Ammon's horn (tissue), 1 donor: ENCODE data around the gene MACC1.
A peak's percentile ranks its signal among the peaks of the same experiment; 100 is the strongest.
"Not testable (repeated sequence)": the region's sequence is repeated elsewhere in the genome, so short reads cannot be mapped to it uniquely, and the experiment has no call there.

ENCODE experiments used
- DNase-seq: peaks from one replicate; pipeline ENCODE4 v3.0.0-alpha.2; 2016; ENCODE audit warnings: low spot score

The MACC1 gene

GRCh38 chr7:20128001-20128400 lies 89.2 kb downstream of the MACC1 start:
- no peak for DNase-seq

GRCh38 chr7:20126060-20126459 lies 91.1 kb downstream of the MACC1 start:
- not testable (repeated sequence) for DNase-seq

GRCh38 chr7:20124087-20124486 lies 93.1 kb downstream of the MACC1 start:
- DNase-seq, result not testable (repeated sequence)

- DNase-seq, result not testable (repeated sequence)
Observed at GRCh38 chr7:20122653-20123316, 94.4 kb downstream of the MACC1 start.

- DNase-seq, result no peak
Observed at GRCh38 chr7:20122073-20122472, 95.1 kb downstream of the MACC1 start.

- no peak for DNase-seq
Observed at GRCh38 chr7:20121404-20121803, 95.8 kb downstream of the MACC1 start.

- not testable (repeated sequence) for DNase-seq
Observed at GRCh38 chr7:20120611-20121168, 96.5 kb downstream of the MACC1 start.

GRCh38 chr7:20116869-20117268 lies 100.3 kb downstream of the MACC1 start:
- no peak for DNase-seq

- peak; percentile 63 for DNase-seq
Observed at GRCh38 chr7:20114468-20114867, 102.7 kb downstream of the MACC1 start.

- peak; percentile 17 for DNase-seq
Observed at GRCh38 chr7:20113427-20114027, 103.7 kb downstream of the MACC1 start.

- no peak for DNase-seq
Observed at GRCh38 chr7:20112696-20113095, 104.5 kb downstream of the MACC1 start.

GRCh38 chr7:20111821-20112542 lies 105.2 kb downstream of the MACC1 start:
- DNase-seq, result no peak

- DNase-seq, result no peak
Observed at GRCh38 chr7:20107582-20107981, 109.6 kb downstream of the MACC1 start.

GRCh38 chr7:20104696-20105095 lies 112.5 kb downstream of the MACC1 start:
- no peak for DNase-seq

GRCh38 chr7:20102982-20103381 lies 114.2 kb downstream of the MACC1 start:
- DNase-seq, result no peak

GRCh38 chr7:20095862-20096261 lies 121.3 kb downstream of the MACC1 start:
- DNase-seq, result no peak

- DNase-seq, result no peak
Observed at GRCh38 chr7:20095436-20095835, 121.7 kb downstream of the MACC1 start.

GRCh38 chr7:20089431-20089830 lies 127.8 kb downstream of the MACC1 start:
- no peak for DNase-seq

- no peak for DNase-seq
Observed at GRCh38 chr7:20085086-20085485, 132.1 kb downstream of the MACC1 start.
